Amniotic epithelial cell (primary cell): ENCODE results near the gene GTPBP4.

Source experiments
- DNase-seq: peaks from one replicate; pipeline ENCODE4 v3.0.0-alpha.2; 2010; ENCODE audit warnings: low read depth

GTPBP4 gene

DNA sequence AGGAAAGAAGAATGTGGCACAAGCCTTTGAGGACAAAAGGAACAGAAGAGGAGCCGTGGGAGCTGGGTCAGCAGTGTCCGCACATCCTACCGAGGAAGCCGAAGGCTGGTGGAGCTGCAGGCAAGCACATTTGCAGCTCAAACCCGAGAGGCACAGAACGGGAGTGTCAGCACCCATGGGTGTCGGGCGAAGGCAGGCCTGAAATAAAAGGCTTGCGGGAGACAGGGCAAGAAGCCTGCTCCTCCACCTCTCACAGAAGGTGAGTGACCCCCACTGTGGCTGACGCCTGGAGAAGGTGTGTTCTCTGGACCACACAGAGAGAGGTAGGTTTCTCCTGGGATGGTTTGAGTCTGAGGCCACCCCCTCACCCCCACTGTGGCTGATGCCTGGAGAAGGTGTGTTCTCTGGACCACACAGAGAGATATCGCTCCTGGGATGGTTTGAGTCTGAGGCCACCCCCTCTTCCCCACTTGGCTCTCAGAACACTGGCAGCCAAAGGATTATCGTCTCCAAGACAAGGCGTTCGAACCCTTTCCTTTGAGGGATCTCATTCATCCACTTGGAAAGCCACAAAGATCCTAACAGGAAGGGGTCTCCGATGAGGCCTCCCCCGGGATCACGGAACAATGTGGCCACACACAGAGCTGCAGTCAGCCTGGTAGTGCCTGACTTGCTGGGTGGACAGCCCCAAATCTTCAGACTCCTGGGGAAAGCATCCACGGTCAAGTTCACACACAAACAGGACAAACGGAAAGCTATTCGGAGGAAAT lies 21.6 kb upstream of the GTPBP4 start:
- DNase-seq, result no peak

DNA sequence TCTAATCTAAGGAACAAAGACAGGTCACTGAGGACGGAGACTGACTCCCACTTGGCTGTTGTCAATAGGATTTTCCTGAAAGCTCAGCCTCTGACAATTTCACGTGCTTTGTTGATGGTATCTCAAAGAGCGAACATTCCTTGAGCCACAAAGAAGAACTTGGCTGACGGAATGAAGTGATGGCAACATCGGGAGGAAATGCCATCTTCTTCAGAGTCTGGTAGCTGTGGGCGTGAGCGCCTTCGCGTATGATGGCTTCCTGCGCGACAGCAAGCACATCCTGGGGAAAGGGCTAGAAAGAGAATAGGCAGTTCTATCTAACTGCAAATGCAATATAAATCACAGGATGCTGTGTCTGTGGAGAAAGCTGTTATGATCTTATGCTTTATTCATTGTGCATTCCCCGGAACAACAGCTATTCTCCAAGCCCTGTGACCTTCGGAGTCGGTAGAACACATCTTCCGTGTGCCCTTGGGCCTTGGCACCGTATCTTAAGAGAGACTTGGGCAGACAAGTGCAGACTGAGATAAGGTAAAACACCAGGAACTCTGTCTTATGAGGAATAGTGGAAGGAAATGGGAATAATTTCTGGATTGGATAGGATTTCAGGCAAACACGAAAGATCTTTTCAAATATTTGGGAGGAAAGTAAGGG lies 19.6 kb upstream of the GTPBP4 start:
- no peak for DNase-seq

DNA sequence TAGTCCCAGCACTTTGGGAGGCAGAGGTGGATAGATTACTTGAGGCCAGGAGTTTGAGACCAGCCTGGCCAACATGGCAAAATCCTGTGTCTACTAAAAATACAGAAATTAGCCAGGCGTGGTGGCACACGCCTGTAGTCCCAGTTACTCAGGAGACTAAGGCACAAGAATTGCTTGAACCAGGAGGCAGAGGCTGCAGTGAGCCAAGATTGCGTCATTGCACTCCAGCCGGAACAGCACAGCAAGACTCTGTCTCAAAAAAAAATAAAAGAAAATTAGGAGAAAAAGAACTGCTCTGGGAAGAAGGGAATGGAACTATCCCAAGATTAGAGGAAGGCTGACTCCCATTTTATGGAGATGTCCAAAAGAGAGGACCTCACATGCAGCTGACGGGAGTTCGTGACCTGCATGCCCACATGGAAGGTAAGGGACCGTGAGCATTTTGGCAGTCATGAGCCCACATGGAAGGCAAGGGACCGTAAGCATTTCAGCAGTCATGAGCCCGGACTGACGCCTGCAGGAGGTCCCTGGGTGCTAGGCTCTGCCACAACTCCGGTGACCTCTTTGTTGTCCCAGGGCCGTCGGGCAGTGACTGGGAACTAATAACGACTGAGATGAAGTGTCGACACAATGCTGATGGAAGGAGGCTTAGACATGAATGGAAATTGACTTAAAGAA lies 18.6 kb upstream of the GTPBP4 start:
- no peak for DNase-seq

DNA sequence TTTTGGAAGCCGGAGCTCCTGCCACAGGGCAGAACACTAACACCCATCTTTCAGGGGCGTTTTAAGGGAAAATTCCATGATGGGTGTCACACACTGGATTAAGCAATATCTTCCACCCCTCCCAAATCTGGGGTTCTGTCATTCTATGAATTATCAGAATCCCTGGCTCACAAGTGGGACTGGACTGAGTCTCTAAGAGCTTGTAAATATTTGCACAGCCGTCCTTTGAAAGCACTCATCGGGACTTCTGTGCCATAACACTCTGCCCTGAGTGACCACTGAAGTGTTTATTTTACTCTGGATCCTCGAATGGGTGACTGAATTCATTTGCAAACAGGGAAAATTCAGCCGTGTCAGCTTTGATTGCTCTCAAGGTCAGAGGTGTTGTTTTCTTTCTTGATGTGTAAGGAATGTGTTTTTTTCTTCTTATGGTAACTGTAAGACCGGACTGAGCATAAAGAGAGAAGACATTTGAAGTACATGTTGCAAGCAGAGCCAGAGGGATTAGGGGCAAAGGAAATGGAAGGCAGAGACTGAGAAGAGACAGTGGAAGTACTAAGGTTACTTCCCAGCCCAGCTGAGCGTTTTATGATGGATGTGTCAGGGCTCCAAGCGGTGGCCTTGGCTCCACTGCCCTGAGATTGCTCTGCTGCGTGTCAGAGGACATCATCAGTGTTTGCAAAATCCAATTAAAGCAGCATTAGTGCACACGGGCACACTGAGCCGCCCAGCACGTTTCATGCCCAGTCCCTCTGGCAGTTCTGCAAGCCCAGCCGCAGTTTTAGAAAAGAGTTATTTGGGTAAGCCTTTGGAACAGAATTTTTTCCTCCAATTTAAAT lies 17.7 kb upstream of the GTPBP4 start:
- peak; percentile 54 for DNase-seq

DNA sequence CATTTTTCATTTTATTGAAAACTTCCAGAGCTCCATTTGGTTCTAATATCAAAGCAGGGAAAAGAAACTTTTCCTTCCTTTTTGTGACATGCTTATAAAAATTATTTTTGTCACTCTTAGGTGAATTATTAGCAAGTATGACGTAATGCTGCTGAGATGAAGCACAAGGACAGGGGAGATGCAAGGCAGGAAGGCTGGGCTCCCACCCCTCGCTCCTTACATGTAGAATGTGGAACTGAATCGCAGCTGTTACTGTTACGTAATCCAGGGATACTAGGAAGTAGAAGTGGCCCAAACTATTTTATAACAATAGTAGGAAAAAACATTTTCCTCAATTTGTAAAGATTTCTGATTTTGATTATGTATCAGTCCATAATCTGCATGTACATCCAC lies 17.1 kb upstream of the GTPBP4 start:
- DNase-seq, result no peak

DNA sequence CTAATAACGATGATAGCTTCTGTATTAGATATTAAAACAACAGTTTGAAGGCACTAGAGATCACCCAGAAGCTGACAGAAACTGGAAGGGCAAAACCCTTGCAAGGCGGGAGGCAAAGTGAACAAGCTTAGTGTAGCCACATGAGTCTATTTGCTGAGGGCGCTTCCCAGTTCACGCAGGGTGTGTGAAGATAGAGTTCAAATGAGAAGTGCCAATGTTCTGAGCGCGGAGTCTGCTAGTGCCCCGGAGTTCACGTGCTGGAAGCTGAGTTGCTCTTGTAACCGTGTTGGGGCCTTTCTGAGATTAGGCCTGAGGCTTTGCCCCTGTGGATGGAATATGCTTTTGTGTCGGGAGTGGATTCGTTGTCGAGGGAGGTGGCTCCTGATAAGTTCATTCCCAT lies 16.6 kb upstream of the GTPBP4 start:
- no peak for DNase-seq

DNA sequence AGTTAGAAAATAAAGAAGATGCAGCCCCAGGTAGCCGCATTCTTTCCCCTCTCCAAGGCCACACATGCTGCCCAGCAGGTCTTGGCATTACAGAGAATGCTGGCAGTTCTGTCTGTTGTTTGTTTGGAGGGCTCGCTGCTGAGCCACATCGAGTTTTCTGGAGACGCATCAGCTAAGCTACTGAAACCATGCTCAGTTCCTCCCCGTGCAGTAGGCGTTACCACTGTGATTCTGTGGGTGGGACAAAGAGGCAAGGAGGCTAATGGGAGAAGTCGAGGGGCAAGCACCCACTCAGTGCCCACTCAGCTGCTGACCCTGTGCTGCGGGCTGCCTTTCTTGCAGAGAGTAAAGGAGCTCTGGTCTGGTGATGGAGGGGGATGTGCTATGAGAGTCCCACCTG lies 15.5 kb upstream of the GTPBP4 start:
- no peak for DNase-seq

DNA sequence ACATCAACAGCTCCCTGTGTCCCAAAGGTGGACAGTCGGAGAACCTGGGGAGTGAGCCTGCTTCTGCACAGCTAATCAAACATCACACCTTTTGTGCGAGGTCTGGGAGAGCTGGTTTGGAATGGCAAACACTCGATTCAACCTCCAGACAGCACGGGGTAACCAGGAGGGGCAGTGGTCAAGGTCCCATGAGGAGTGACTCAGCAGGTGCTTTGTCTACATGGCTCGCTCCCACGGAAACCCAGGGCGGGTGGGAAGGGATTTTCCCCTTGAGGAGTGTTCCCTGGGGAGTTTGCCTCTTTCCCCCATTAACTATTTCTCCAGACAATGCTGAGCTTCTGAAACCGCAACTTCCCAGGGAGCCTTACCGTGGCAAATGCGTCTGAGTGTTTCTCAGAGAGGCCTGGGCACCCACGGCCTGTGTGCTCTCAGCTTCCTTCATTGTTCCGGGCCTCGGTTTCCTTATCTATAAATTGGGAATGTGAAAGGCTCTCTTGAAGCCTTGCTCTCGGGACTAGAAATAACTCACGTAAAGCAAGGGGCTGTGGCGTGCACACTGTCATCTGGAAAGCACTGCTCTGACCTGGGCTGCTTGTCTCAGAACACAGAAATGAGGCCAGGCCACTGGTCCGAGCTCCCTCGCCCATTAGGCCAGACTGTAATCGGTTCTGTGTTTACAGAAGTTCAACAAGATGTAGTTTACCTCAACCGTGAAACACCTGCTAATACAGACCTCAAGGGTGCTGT lies 14.0 kb upstream of the GTPBP4 start:
- no peak for DNase-seq

DNA sequence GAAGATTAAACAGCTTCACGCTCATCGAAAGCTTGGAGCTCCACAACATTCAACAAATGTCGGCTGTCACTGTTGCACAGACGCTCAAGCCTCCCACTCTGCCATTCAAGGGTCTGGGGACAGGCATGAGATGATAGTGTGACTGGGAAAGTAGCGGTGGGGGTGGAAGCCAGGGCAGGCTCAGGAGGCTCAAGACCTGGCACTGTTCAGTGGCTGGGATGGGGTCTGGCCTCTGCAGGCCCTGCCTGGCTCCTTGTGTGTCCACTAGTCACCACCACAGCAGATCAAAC lies 13.5 kb upstream of the GTPBP4 start:
- no peak for DNase-seq

DNA sequence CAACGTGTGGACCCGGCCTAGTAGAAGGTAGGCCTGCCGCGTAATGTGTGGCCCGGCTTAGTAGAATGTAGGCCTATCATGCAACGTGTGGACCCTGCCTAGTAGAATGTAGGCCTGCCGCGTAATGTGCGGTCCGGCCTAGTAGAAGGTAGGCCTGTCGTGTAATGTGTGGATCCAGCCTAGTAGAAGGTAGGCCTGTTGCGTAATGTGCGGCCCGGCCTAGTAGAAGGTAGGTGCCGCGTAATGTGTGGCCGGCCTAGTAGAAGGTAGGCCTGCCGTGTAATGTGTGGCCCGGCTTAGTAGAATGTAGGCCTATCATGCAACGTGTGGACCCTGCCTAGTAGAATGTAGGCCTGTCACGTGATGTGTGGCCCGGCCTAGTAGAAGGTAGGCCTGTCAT lies 11.9 kb upstream of the GTPBP4 start:
- no peak for DNase-seq

DNA sequence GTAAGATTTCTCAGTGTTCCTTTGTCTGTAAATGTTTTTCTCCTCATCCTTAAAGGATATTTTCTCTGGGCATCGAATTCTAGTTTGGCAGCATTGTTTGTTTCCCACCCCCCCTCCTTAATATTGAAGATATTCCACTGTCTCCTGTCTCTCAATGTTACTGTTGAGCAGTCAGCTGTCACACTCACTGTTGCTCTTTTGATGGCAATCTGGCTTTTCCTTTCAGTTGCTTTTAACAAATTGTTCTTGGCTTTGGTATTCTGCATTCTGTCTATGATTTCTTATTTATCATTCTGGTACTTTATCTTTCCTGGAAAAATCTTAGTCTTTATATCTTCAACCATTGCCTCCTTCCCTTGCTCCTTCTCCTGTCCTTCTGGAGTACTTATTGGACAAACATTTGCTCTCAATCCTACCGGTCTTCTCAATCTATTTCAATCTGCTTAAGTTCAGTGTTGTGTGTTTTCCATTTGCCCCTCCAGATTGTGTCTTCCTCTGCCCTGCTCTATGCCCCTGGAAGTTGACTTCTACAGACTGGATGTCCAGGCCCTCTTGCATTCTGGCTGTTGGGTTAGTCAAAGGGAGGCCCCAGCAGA lies 9.3 kb upstream of the GTPBP4 start:
- peak; percentile 27 for DNase-seq

DNA sequence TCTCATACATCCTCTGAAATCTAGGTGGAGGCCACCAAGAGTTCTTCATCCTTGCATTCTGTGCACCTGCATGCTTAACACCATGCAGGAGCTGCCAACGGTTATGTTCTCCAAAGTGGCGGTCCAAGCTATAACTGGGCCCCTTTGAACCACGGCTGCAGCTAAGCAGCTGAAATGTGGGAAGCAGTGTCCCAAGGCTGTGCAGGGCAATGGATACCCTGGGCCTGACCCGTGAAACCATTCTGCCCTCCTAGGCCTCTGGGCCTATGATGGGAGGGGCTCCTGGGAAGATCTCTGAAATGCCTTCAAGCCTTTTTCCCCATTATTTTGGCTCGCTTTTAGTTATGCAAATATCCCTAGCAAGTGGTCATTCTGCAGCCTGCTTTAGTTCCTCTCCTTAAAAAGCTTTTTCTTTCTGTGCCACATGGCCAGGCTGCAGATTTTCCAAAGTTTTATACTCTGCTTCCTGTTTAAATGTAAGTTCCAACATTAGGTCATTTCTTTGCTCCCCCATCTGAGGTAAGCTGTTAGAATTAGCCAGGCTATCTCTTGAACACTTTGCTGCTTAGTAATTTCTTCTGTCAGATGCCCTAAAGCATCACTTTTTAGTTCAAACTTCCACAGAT lies 7.7 kb upstream of the GTPBP4 start:
- DNase-seq, result no peak

DNA sequence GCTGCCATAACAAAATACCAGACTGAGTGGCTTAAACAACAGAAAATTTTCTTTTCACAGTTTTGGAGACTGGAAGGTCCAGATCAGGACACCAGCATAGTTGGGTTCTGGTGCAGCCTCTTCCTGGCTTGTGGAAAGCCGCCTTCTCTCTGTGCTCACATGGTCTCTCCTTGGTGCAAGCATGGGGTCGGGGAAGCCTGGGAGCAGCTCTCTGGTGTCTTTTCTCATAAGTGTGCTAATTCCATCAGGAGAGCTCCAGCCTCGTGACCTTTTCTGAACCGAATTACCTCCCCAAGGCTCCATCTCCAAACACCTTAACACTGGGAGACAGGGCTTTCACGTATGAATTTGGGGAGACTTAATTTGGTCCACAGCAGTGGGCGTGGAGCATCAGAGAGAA lies 4.8 kb upstream of the GTPBP4 start:
- DNase-seq, result no peak

DNA sequence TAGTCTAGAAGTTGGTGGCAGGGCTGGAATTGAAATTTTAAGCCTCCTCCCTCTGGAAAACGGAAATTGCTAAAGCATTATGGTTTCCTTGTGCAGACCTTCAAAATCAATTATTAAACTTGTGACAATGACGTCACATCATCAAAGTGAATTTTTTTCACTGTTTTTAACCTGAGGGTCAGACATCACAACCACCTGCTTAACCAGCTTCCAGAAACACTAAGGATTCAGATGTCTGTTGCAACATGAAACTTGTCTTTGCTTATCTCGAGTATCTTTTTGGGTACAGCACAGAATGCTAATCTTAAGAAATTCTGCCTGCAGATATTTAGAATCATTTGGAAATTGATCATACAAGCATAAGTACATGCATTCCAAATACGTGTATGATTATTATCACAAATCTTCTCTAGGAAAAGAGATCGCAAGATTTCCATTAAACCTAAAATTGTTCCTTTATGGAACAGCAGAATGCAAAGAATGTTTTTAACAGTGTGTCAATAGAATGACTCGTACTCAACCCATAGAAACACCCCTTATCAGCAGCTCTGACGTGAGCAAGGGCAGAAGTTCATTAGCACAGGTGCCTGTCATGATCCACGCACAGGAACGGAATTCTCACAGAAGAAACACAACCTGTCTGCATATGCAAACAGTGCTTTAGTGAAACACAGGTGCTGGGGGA lies 4.1 kb upstream of the GTPBP4 start:
- DNase-seq, result peak; percentile 67

DNA sequence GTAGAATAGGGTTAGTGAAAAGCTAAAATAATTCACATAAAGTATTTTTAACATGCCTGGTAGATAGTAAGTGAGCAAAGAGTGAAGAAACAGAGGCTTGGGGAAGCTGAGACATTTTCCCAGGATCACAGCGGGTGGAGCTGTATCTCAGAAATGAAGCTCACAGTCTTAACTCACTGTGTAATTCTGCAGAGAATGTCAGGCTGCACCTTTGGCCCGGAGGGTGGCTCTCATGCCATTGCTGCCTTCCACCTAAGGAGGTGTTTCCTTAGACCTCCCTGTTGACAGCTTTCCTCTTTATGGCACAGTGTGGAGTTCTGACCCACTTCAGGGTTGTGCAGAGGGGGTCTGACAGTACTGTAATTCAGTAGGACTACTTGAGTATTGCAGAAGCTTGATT lies 2.9 kb upstream of the GTPBP4 start:
- DNase-seq, result no peak

DNA sequence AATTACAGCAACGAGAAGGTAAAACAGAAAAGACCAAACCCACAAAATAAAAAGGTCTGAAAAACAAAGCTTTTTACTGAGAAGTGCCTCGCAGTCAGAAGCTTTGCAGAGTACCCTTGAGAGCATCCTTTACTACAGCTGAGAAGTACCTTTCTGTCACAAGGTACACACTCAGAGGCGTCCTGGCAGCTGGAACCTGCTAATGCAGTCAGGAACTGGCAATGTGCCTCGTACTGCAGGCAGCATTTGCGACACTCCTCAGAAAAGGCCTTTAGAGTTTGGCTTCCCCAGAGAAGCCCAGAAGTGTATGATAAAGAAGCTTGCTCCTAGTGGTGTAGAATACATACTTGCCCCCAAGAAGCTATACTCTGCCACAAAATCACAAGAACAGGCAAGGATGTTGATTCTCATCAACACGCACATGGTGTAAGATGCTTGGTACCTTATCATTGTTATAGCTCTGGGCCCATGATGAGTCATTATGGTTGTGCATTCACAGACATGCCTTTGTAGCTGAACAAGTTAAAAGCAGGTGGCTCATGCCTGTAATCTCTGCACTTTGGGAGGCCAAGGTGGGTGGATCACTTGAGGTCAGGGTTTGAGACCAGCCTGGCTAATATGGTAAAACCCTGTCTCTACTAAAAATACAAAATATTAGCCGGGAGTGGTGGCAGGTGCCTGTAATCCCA lies 2.0 kb upstream of the GTPBP4 start:
- peak; percentile 87 for DNase-seq

DNA sequence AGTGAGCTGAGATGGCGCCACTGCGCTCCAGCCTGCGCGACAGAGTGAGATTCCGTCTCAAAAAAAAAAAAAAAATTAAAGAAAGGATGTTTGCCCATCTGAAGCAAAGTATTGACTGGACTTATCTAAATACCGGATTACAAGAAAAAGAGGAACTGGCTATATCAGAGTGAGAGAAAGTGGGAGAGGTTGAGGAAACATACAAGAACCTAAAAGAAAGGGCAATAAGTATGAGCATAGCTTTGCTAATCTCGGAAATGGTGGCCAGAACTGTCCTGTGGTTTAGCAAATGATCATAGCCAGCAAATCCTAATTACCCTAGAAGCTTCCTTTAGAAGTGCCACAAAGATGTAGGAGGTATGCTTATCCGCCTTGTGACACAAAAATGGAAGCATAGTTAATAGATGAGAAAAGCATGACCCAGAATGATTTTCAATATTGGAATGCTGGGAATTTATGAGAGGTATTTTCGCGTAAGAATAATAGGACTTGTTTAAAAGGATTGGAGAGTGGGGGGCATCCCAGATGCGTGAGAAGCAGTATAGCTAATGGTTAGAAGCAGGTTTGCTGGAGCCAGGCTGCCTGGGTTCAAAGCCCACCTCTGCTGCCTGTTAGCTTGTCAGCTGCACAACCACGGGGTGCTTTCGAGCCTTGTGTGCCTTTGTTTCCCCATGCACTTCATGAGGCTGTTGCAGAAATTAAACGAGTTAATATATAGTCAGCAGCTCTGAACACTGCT lies 1.2 kb upstream of the GTPBP4 start:
- peak; percentile 51 for DNase-seq

DNA sequence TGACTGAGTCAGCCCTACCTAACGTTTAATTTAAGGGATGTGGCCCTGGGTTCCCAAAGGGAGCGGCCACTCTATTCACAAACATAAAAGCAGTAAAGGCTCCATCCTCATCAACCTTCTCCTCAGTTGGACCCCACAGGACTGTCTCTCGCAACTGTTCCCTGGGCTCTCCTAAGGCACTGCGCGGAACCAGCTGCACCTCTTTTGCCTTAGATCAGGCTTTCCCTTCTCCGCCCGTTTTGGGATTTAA lies 689 bp upstream of the GTPBP4 start:
- no peak for DNase-seq
